IPS-NIHi11 (cell line): ENCODE data around the gene ARNT2.
A peak's percentile ranks its signal among the peaks of the same experiment; 100 is the strongest.

Experiments used
- DNase-seq: peaks from one replicate; pipeline ENCODE4 v3.0.0; 2012; ENCODE audit warnings: mixed read lengths, low spot score

ARNT2 gene

DNA sequence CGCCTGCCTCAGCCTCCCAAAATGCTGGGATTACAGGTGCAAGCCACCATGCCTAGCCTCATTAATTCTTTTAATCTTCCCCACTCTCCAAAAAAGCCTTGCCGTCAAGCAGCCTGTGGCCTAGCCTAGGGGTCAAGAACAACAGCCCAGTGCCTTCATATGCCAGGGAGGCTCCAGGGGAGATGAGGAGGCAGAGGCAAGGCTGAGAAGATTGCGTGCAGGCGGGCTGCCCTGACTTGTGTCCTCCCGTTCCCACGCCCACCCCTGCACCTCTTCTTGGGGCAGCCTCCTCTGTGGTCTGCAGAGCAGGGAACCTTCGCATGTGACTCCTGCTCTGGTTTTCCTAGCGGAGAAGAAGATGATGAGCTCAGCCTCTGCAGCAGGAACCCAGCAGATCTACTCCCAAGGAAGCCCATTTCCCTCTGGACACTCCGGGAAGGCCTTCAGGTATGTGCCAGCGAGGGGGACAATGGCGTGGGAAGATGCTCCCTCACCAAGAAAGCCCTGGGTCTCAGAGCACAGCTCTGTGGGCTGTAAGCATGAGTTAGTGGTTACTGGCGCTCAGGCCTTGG is 172.4 kb downstream of the ARNT2 start:
- DNase-seq = no peak

- no peak for DNase-seq
Measured at GRCh38 chr15:80577552-80578205, 173.5 kb downstream of the ARNT2 start.

DNA sequence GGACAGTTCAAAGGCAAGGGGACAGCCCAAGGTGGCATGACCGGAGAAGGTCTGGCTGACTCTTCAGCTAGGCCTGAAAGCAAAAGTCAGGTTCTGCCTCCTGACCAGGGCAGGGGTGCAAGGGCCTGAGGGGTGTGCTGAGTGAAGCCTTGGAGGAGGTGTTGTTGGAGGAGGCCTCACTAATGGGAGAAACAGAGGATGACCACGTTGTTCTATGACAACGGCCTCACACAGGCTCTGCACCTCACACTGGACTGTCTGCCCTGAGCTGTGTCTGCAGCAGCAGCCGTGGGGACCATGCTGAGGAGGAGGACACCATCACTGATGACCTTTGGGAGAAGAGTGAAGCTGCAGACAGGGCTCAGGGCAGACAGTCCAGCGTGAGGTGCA is 174.0 kb downstream of the ARNT2 start:
- DNase-seq = no peak

DNA sequence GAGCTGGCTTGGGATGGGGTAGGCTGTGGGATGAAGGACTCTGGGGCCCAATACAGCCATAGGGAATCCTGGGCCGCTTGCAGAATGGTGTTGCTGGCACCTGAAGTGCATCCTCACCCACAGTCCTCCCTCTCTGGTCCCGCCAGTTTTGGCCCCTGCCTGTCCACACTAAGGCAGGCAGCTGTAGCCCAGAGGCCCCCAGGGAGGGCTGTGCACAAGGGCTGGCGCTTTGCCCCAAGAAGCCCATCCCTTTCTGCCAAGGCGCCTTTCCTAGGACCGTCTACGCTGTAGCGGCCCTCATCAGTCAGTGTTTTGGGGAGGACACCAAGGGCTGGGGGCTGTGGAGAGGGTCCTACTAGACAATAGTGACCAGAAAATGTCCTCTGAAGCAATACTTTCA is 174.7 kb downstream of the ARNT2 start:
- DNase-seq = no peak

DNA sequence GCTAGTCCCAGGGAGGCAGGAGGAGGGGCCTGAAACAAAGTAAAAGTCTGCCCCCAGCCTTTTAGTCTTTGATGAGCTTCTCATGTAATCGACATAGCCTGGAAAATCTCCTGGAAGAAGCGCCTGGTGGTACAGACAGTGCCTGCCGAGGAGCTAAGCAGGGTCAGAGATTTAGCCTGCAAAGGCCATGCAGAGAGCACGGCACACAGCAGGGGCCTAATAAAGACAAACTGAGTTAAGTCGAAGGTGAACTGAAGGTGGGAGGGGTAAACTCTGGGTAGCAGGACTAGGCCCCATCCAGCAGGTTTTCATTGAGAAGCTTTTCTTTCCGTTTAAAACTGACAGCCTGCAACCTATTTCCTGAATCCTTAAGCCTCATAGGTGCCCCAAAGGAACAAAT is 175.4 kb downstream of the ARNT2 start:
- DNase-seq = no peak

DNA sequence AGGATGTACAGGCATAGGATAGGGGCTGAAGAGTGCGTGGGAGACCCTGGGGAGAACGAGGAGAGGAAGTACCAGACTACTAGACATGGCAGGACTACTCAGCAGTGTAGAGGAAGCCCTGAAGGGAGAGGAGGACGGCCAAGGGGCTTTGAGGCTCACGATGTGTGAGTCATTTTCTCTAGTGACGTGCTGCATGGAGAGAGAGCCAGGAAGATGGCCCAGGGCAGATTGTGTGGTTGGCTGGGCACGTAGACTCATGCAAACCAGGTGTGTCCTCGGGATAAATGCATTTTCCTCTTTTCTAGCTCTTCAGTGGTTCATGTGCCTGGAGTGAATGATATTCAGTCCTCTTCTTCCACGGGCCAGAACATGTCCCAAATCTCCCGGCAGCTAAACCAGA is 175.9 kb downstream of the ARNT2 start:
- DNase-seq = no peak

- DNase-seq = no peak
Measured at GRCh38 chr15:80580536-80581260, 176.5 kb downstream of the ARNT2 start.

DNA sequence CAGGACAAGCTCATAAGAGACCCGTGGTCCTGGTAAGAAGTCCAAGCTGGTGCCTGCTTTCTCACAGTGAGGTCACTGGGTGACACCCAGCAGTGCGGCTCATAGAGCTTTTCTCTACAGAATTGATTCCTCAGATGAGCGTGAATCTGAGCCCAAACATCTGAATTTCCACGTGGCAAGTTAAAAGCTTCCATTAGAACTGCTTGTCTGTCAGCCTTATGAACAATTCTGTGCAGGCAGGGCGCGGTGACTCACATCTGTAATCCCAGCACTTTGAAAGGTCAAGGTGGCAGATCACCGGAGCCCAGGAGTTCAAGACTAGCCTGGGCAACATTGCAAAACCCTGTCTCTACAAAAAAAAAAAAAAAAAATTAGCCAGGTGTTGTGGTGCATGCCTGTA is 177.8 kb downstream of the ARNT2 start:
- no peak for DNase-seq

DNA sequence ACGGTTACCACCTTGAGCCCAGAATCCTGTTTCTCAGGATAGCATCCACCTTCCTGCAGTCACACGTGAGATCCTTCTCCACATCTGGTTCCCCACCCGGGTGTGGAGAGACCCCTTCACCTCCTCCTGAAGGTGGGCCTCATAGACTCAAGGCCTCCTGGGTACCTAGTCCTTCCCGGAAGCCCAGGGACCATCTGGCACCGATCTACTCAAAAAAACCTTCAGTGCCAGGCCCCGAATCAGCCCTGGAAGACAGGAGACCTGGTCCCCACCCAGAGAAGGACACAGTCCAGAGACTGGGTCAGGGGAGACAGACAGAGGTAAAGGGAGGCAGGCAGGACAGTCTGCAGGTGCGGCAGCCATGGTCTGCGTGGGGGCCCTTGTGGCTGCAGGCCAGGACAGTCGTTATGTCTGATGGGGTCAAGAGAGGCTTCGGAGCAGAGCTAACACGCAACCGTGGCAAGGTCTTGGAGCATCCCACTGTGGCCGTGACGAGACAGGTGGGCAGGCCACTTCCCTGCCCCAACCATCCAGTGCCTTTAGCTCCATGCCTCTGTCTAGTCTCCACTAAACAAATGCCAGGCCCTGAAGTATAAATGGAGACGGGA is 178.7 kb downstream of the ARNT2 start:
- DNase-seq = no peak

DNA sequence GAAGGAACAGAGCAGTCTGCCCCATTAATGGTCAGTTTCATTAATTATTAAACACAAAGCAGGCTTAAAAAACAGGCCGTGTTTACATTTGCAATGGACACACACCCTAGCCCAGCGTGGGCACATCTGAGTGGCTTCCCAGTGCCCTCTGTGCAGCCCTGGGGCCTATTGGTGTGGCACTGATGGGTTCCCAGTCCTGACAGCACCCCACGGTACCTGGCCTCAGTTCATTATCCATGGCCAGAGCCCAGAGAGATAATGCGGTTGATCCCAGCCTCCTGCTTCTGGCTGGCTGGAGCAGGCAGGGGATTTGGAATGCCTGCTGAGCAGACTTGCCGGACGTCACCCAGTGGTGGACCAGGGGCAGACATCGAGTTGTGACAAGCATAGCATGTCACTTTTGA is 180.4 kb downstream of the ARNT2 start:
- no peak for DNase-seq

DNA sequence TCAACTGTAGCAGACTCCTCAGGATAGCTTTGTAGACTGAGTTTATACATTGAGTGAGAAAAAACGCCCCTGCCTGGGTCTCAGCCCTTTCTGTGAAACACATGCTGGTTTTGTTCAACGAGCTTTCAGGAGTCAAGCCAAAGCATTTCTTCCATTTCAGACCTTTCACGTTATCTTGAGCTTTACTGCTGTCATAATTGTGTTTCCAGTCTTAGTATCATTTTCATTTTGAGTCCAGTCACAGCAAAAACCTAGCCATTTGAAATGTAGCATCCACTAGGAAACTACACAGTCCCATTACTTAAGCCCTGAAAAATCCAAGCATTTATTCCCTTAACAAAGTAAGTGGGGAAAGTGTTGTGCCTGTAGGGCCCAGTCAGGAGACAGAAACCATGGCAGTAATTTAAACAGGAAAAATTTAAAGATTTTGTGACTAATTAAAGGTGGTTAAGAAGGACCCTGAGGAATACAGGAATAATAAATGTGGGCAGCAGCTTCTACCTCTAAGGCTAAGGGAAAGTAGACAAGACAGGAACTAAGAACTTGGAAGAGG is 180.9 kb downstream of the ARNT2 start:
- DNase-seq = no peak

DNA sequence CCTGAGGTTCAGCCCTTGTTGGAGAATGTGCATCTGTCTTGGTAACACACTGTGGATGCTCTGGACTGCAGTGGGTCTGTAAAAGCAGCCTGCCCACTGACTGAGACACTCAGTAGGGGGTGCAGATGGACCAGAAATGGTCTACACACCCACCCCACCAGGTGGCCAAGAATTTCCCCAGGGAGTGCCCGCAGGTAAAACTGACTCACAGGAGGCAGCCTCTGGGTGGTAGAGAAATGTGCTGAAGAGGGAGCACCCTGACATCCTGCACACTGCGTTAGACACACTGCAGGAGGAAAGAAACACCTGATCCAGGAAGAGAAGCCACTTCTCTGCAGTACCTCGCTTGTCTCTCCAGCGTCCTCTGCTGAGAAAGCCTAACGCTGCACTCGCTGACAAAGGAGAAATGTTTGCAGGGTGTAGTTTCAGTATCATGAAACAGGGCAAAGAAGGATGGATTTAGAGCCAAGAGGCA is 181.4 kb downstream of the ARNT2 start:
- DNase-seq = peak; percentile 50

DNA sequence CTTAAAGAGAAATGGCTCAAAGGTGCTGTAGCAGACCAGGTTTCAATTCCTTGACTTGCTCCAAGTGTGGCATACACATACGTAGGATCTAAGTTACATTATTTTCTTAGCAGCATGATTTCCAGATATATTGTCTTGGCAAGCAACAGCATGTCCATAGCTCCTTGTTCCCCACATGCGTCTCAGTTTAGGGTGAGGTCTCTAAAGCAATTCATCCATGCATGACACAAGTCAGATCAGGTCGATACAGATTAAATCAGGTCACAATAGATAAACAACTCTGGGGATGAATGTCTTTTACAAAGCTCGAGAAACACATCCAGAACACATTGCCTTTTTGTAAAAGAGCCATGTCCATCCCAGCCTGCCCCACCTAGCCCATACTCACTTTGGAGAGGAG is 182.0 kb downstream of the ARNT2 start:
- no peak for DNase-seq

DNA sequence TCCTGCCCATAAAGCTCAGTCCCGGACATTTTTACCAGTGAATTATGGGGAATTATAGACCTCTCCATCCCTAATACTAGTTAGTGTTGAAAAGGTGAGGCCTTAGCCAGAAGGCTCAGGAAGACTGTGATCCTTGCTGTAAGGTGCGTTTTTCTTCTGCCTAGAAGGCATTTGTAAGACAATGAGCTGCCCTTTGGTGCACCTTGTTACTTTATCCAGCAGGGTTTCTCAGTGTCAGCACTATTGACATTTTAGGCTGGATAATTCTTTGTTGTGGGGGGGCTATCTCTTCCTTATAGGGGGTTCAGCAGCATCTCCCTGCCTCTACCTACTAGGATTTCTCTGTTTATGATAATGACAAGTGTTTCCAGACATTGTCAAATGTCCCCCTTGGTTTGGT is 182.8 kb downstream of the ARNT2 start:
- peak; percentile 41 for DNase-seq

GRCh38 chr15:80587816-80588456 is 183.8 kb downstream of the ARNT2 start:
- DNase-seq = no peak

DNA sequence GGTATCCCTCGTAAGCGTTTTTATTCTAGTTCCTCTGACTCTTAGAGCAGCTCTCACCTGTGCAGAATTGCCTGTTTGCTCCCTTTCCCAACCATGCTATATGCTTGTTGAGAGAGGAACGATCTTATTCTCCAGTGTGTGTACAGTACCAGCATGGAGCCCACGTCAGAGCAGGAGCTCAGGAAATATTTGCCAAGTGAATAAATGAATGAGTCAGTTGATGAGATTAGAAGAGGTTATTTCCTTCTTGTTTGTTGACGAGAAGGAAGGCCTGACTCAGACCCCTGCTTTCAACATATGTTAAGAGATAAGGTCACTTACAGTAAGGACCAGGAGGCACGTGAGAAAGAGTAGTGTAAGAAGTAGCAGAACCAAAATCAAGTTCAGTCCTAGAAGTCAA is 184.6 kb downstream of the ARNT2 start:
- DNase-seq = no peak

DNA sequence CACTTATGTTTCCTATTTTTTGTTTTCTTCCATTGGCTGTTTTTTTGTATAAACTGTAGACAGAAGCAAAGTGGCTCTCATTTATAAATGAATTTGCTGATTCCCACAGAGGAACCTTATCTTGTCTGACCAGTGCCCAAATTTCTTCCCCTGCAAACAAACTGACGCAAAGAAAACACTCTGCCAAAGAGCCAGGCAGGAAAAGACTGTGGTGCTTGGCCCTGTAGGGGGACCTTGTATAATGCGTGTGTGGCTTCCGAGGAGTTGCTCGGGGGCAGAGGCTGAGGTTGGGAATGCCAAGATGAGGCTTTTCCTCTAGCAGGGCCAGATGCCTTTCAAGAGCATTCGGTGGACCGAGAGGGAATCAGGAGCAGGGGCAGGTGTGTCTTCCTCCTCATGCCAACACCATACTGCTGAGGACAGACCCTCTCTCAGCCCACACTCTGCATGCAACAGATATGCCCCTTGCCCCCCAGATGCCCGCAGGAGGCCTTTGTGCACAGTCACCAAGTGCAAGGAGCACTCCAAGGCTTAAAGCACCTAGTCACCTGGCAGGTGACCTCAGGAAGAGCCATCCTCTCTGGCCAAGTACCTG is 186.7 kb downstream of the ARNT2 start:
- DNase-seq = no peak

GRCh38 chr15:80591471-80591870 is 187.3 kb downstream of the ARNT2 start:
- no peak for DNase-seq

GRCh38 chr15:80591938-80592825 is 188.0 kb downstream of the ARNT2 start:
- DNase-seq = no peak

DNA sequence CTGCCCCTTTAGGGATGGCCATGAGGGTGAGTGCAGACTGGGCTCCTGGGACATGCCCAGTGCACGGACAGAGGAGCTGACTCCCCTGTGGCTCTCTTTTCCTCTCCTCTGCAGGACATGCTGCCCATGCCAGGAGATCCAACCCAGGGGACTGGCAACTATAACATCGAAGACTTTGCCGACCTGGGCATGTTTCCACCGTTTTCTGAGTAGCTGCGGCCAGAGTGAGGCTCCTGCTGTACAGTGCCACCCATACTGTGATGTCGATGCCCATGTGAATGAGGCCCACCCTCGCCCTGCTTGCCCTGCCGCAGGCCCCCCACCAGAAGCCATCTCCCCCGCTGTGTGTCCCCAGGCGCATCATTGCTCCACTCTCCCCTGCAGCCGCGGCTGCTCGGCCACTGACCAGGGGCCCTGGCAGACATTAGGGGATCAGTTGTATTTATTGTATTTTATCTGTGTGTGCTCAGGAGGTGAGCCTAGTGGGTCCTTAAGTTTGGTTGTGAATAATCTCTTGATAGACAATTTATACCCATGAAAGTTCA is 189.4 kb downstream of the ARNT2 start:
- DNase-seq = no peak
